ENCODE data around the gene TYMP.
A peak's percentile ranks its signal among the peaks of the same experiment; 100 is the strongest.
"Not testable (repeated sequence)": the region's sequence is repeated elsewhere in the genome, so short reads cannot be mapped to it uniquely, and the experiment has no call there.

TYMP gene

GRCh38 chr22:50537765-50538164 is 8.0 kb upstream of the TYMP start:
- no peak for DNase-seq (ENCODE audit: low spot score)

DNA sequence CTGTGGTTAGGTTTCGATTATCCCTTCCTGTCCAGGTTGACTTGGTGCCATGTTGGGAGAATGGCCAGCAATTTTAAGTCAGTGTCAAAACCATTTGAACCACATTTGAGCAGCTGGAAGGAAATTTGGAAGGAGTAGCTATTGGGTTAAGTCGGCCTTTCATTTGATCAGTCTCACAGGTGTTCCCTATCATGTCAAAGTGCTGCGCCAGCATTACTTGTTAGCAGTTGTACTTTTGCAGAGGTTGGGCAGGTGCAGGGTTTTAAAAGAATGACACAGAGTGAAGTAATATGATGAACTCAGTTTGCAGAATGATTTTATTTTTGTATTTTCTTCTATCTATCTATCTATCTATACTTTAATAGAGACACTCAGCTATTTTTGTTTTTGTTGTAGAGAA is 6.4 kb upstream of the TYMP start:
- no peak for DNase-seq (ENCODE audit: low spot score)

DNA sequence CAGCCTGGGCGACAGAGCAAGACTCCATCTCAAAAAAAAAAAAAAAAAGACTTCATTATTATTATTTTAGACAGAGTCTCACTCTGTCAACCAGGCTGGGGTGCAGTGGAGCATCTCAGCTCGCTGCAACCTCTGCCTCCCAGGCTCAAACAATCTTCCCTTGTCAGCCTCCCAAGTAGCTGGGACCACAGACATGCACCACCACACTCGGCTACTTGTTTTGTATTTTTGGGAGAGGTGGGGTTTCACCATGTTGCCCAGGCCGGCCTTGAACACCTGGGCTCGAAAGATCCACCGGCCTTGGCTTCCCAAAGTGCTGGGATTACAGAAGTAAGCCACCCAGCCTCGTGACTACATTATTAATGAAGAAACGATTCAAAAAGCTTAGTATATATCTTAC is 5.3 kb upstream of the TYMP start:
- no peak for DNase-seq (ENCODE audit: low spot score)

- not testable (repeated sequence) for DNase-seq (ENCODE audit: low spot score)
Observed at GRCh38 chr22:50533856-50534711, 4.3 kb upstream of the TYMP start.

DNA sequence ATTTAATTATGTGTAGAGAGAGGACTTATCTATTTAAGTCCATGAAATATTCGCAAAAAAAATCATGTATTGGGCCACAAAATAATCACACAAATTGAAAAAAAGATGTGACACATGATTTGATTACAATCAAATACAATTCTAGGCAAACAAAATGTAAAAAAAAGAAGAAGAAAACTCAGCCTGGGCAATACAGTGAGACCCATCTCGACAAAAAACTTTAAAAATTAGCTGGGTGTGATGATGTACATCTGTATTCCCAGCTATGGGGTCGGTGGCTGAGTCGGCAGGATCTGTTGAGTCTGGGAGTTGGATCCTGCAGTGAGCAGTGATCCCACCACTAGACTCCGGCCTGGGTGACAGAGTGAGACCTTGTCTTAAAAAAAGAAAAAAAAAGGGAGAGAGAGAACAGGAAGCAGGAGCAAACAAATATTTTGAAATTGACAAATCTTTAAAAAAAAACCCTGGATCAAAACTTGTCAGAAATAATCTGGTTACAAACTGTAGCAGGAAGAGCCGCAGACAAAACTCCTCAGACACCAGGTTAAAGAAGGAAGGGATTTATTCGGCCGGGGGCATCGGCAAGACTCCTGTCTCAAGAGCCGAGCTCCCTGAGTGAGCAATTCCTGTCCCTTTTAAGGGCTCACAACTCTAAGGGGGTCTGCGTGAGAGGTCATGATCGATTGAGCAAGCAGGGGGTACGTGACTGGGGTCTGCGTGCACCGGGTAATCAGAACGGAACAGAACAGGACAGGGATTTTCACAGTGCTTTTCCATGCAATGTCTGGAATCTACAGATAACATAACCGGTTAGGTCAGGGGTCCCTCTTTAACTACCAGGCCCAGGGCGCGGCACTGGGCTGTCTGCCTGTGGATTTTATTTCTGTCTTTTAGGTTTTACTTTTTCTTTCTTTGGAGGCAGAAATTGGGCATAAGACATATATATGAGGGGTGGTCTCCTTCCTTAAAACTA is 3.3 kb upstream of the TYMP start:
- DNase-seq (ENCODE audit: low spot score) = no peak

DNA sequence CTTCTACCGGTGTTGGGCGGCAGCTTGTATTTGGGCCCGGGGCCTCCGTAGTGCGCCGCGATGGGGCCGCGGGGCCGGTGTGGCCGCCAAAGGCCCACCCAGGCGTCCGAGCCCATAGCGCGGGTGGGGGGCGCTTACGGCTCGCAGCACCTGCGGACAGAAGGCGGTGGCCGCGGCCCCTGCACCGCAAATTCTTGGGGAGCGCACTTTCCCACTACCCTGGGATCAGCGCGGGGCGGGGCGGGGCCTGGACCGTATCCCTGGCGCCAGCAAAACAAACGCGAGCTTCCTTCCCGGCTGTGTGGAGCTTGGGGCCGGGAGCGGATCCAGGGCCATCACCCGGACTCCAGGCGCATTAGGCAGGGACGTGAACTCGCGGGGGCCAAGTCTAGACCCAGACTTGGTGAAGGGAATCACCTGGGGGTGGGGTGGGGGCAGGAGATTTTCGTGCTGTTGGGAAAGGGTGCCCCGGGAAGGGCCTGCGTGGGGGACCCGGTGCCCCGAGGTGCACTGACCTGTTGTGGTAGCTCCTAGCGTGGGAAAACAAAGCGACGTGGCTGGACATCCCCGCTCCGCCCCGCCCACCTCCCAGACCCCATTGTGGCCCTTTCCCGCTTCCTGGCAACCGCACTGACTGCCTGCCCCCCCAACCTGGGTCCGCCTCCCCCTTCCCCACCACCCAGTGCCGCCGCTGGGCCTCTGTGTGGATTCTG is 2.3 kb upstream of the TYMP start:
- DNase-seq (ENCODE audit: low spot score) = peak; percentile 84

DNA sequence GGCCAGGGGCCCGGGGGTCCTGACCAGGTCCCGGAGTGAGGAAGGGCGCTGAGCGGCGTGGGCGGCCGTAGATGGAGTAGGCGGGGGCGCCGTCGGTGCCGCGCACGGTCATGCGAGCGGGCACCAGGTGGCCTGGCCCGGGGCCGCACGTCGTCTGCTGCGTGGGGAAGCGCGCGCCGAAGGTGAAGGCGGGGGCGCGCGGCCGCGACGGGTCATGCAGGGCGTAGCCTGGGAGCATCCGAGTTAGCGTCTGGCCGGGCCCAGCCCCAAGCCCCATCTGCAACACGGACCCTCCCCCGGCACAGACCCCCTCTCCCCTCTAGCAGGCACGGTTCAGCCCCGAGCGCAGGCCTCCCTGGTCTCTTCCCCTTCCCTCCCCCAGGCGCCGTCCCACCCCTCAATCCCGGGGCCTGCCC is 1.7 kb upstream of the TYMP start:
- DNase-seq (ENCODE audit: low spot score) = no peak

GRCh38 chr22:50530877-50531545 is 1.2 kb upstream of the TYMP start:
- peak; percentile 76 for DNase-seq (ENCODE audit: low spot score)

DNA sequence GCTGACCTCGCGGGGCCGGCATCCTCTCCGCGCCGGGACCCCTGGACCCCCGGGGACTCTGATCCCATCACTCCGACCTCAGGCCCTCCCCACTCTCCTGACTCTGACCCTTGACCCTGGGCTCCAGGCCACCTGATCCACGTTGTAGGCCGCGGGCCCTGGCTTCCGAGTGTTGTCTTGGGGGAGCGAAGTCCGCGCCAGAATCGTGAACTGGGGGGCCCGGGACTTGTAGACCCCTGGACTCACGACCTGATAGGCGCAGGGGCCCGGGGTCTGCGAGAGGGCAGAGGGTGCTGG is 716 bp upstream of the TYMP start:
- DNase-seq (ENCODE audit: low spot score) = no peak

GRCh38 chr22:50529416-50529896 is 356 bp downstream of the TYMP start:
- no peak for DNase-seq (ENCODE audit: low spot score)

GRCh38 chr22:50528682-50529415 is 963 bp downstream of the TYMP start:
- DNase-seq (ENCODE audit: low spot score) = no peak

DNA sequence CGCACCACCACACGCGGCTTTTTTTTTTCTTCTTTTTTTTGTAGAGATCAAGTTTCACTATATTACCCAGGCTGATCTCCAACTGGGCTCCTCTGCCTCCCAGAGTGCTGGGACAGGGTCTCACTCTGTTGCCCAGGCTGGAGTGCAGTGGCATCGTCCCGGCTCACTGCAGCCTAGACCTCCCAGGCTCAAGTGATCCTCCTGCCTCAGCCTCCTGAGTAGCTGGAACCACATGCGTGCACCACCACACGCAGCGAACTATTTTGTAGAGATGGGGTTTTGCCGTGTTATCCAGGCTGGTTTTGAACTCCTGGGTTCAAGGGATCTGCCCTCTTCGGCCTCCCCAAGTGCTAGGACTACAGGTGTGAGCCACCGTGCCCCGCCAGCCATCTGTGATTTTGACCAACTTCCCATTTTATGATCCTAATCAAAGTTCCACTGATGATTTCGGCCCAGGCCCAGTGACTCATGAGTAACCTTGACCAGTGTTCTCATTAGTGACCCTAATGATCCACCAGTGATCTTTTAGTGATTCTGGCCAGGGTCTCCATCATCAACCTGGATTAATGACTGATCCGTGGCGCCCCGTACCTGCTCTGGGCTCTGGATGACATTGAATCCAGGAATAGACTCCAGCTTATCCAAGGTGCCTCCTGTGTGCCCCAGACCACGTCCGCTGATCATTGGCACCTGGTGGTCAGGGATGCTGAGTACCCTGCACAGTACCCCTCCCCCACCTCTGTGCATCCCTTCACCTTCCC is 1.7 kb downstream of the TYMP start:
- no peak for DNase-seq (ENCODE audit: low spot score)

DNA sequence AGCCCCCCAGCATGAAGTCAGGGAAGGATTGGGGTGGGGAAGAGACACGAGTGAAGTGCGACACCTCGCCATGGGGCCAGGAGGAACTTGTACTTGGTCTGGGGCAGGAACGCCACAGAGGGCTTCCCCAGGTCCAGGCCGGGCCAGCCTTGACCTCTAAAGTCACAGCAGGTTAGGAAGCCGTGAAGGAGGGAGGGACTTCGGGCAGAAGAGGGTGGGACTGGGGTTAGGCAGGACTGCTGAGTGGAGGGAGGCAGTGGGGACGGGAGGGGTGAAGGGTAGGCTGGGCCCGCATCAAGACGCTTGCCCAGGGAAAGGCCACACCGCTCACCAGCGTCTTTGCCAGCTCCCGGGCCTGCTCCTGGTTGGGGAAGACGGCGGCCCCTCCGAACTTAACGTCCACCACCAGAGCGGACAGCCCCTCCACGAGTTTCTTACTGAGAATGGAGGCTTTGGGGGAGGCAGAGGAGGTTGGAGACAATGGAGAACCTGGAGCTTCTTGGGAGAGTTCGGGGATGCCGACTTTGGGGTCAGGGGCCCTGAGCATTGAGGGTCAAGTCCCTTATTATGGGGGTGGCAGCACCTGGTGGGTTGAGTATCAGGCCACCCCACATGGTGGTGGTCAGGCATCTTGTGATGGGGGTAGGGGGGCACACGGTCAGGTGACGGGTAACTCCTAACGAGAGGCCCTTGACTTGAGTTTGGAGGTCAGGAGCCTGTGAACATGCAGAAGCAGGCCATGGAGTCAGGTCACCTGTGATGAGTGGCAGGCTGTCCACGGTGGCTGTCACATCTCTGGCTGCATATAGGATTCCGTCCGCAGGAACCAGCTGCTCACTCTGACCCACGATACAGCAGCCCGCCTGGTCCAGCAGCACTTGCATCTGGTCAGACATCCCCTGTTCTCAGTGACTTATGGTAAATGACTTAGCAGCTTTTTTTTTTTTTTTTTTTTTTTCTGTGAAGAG is 2.7 kb downstream of the TYMP start:
- no peak for DNase-seq (ENCODE audit: low spot score)

DNA sequence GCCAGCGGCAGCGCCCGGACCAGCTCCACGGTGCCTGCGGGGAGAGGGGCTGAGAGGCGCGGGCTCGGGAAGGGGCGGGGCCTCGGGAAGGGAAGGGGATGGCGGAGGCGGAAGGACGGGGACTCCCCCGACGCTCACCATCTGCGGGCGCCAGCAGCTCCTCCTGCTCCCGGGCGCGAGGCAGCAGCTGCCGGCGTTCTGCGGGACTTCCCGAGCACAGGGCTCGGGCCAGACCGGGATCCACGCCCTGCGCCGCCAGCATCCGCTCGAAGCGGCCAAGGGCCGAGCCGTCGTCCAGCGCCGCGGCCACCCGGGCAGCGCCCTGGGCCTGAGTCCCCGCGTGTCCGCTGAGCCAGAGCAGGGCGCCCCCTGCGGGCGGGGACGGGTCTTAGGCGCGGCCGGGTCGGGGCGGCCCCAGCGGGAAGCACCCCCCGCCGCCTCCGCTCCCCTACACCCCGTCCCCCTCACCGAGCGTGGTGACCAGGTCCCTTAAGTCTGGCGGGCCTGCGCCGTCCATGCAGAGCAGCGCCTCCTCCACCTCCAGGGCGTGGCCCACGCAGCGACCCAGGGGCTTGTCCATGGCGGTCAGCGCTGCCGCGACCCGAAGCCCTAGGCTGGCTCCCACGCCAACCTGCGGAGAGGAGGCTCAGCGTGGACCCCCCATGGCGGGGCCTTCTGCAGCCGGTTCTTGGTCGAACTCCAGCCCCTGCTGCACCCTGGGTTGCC is 3.5 kb downstream of the TYMP start:
- peak; percentile 90 for DNase-seq (ENCODE audit: low spot score)

DNA sequence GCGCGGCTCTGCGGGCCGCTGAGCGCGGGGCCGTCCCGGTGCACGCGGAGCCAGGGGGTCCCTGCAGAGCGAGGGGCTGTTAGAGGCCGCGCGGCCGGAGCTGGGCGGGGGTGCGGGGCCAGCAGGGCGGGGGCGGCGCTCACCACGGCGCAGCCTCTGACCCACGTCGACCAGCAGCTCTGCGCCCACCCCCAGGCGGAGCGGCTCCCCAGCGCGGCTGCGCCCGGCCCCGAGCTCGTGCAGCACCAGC is 4.0 kb downstream of the TYMP start:
- DNase-seq (ENCODE audit: low spot score) = no peak

- DNase-seq (ENCODE audit: low spot score) = peak; percentile 99
Observed at GRCh38 chr22:50525104-50525857, 4.5 kb downstream of the TYMP start, which contains the start of gene SCO2. Gene SCO2 (minus strand): TSS chr22:50525598. CDS start chr22:50524411, 1,187 bp downstream.

- no peak for DNase-seq (ENCODE audit: low spot score)
Observed at GRCh38 chr22:50524676-50525103, 5.1 kb downstream of the TYMP start.
